ENCODE measurements around the gene PA2G4.

The PA2G4 gene

GRCh38 chr12:56130876-56131275, 26.5 kb downstream of the PA2G4 start:
- Histone ChIP-seq H3K9ac (ENCODE audit: low read depth in 1 of 2, low read length in 2 of 2) (no peak overlapping the region), H3K36me3 (ENCODE audit: control insufficient read depth in 1 of 2, insufficient read depth in 2 of 2, low read length in 2 of 2) (peaks cover 32 to 41% of the 10 kb centered on the region in 2 donors), H3K27ac (ENCODE audit: low read depth, low read length) (no peak overlapping the region), H3K27me3 (ENCODE audit: control insufficient read depth in 1 of 2, insufficient read depth in 2 of 2, low read length in 2 of 2) (no peaks in the 10 kb centered on the region), H3K9me3 (ENCODE audit: control insufficient read depth in 1 of 2, low read length in 2 of 2) (no peaks in the 10 kb centered on the region), H3K4me1 (ENCODE audit: control insufficient read depth in 1 of 2, insufficient read depth in 2 of 2, low read length in 2 of 2) (peaks cover 20 to 33% of the 10 kb centered on the region in 2 donors), H3K4me3 (ENCODE audit: low read depth in 1 of 2, low read length in 2 of 2) (no peak overlapping the region)

- H3K27me3 ChIP-seq (ENCODE audit: control insufficient read depth in 1 of 2, insufficient read depth in 2 of 2, low read length in 2 of 2) = no peaks in the 10 kb centered on the region
- no peak overlapping the region for H3K4me3 ChIP-seq (ENCODE audit: low read depth in 1 of 2, low read length in 2 of 2)
- H3K4me1 ChIP-seq (ENCODE audit: control insufficient read depth in 1 of 2, insufficient read depth in 2 of 2, low read length in 2 of 2) = peaks cover 0 to 4% of the 10 kb centered on the region in 2 donors
- peaks cover 50 to 67% of the 10 kb centered on the region in 2 donors for H3K36me3 ChIP-seq (ENCODE audit: control insufficient read depth in 1 of 2, insufficient read depth in 2 of 2, low read length in 2 of 2)
- no peak overlapping the region for H3K9ac ChIP-seq (ENCODE audit: low read depth in 1 of 2, low read length in 2 of 2)
- no peak overlapping the region for H3K27ac ChIP-seq (ENCODE audit: low read depth, low read length)
- H3K9me3 ChIP-seq (ENCODE audit: control insufficient read depth in 1 of 2, low read length in 2 of 2) = no peaks in the 10 kb centered on the region
These were observed 30.5 kb downstream of the PA2G4 start for GRCh38 chr12:56134897-56135296.

- Histone ChIP-seq H3K27me3 (ENCODE audit: control insufficient read depth in 1 of 2, insufficient read depth in 2 of 2, low read length in 2 of 2) (no peaks in the 10 kb centered on the region), H3K4me3 (ENCODE audit: low read depth in 1 of 2, low read length in 2 of 2) (no peak overlapping the region), H3K36me3 (ENCODE audit: control insufficient read depth in 1 of 2, insufficient read depth in 2 of 2, low read length in 2 of 2) (peaks cover 46 to 63% of the 10 kb centered on the region in 2 donors), H3K27ac (ENCODE audit: low read depth, low read length) (no peak overlapping the region), H3K9ac (ENCODE audit: low read depth in 1 of 2, low read length in 2 of 2) (no peak overlapping the region), H3K4me1 (ENCODE audit: control insufficient read depth in 1 of 2, insufficient read depth in 2 of 2, low read length in 2 of 2) (no peaks in the 10 kb centered on the region), H3K9me3 (ENCODE audit: control insufficient read depth in 1 of 2, low read length in 2 of 2) (no peaks in the 10 kb centered on the region)
These were observed 33.7 kb downstream of the PA2G4 start for GRCh38 chr12:56137853-56138571.

- Histone ChIP-seq H3K9ac (ENCODE audit: low read depth in 1 of 2, low read length in 2 of 2) (no peak overlapping the region), H3K27ac (ENCODE audit: low read depth, low read length) (no peak overlapping the region), H3K4me1 (ENCODE audit: control insufficient read depth in 1 of 2, insufficient read depth in 2 of 2, low read length in 2 of 2) (peaks cover 6% of the 10 kb centered on the region in 2 donors), H3K36me3 (ENCODE audit: control insufficient read depth in 1 of 2, insufficient read depth in 2 of 2, low read length in 2 of 2) (peaks cover 41 to 62% of the 10 kb centered on the region in 2 donors), H3K27me3 (ENCODE audit: control insufficient read depth in 1 of 2, insufficient read depth in 2 of 2, low read length in 2 of 2) (no peaks in the 10 kb centered on the region), H3K4me3 (ENCODE audit: low read depth in 1 of 2, low read length in 2 of 2) (no peak overlapping the region), H3K9me3 (ENCODE audit: control insufficient read depth in 1 of 2, low read length in 2 of 2) (no peaks in the 10 kb centered on the region)
These were observed 37.8 kb downstream of the PA2G4 start for GRCh38 chr12:56141946-56142784.

GRCh38 chr12:56143217-56143616, 38.9 kb downstream of the PA2G4 start:
- no peak overlapping the region for H3K4me3 ChIP-seq (ENCODE audit: low read depth in 1 of 2, low read length in 2 of 2)
- H3K9me3 ChIP-seq (ENCODE audit: control insufficient read depth in 1 of 2, low read length in 2 of 2) = no peaks in the 10 kb centered on the region
- peaks cover 36 to 51% of the 10 kb centered on the region in 2 donors for H3K36me3 ChIP-seq (ENCODE audit: control insufficient read depth in 1 of 2, insufficient read depth in 2 of 2, low read length in 2 of 2)
- H3K4me1 ChIP-seq (ENCODE audit: control insufficient read depth in 1 of 2, insufficient read depth in 2 of 2, low read length in 2 of 2) = peaks cover 6% of the 10 kb centered on the region in 2 donors
- H3K27me3 ChIP-seq (ENCODE audit: control insufficient read depth in 1 of 2, insufficient read depth in 2 of 2, low read length in 2 of 2) = no peaks in the 10 kb centered on the region
- no peak overlapping the region for H3K9ac ChIP-seq (ENCODE audit: low read depth in 1 of 2, low read length in 2 of 2)
- no peak overlapping the region for H3K27ac ChIP-seq (ENCODE audit: low read depth, low read length)

- H3K4me3 ChIP-seq (ENCODE audit: low read depth in 1 of 2, low read length in 2 of 2) = no peak overlapping the region
- peaks cover 30 to 45% of the 10 kb centered on the region in 2 donors for H3K36me3 ChIP-seq (ENCODE audit: control insufficient read depth in 1 of 2, insufficient read depth in 2 of 2, low read length in 2 of 2)
- H3K4me1 ChIP-seq (ENCODE audit: control insufficient read depth in 1 of 2, insufficient read depth in 2 of 2, low read length in 2 of 2) = peaks cover 6% of the 10 kb centered on the region in 2 donors
- no peak overlapping the region for H3K27ac ChIP-seq (ENCODE audit: low read depth, low read length)
- no peaks in the 10 kb centered on the region for H3K9me3 ChIP-seq (ENCODE audit: control insufficient read depth in 1 of 2, low read length in 2 of 2)
- no peaks in the 10 kb centered on the region for H3K27me3 ChIP-seq (ENCODE audit: control insufficient read depth in 1 of 2, insufficient read depth in 2 of 2, low read length in 2 of 2)
- no peak overlapping the region for H3K9ac ChIP-seq (ENCODE audit: low read depth in 1 of 2, low read length in 2 of 2)
These were observed 39.5 kb downstream of the PA2G4 start for GRCh38 chr12:56143870-56144269.

GRCh38 chr12:56145217-56145616, 40.9 kb downstream of the PA2G4 start:
- Histone ChIP-seq H3K4me1 (ENCODE audit: control insufficient read depth in 1 of 2, insufficient read depth in 2 of 2, low read length in 2 of 2) (peaks cover 6% of the 10 kb centered on the region in 2 donors), H3K27ac (ENCODE audit: low read depth, low read length) (no peak overlapping the region), H3K27me3 (ENCODE audit: control insufficient read depth in 1 of 2, insufficient read depth in 2 of 2, low read length in 2 of 2) (no peaks in the 10 kb centered on the region), H3K36me3 (ENCODE audit: control insufficient read depth in 1 of 2, insufficient read depth in 2 of 2, low read length in 2 of 2) (peaks cover 30 to 44% of the 10 kb centered on the region in 2 donors), H3K4me3 (ENCODE audit: low read depth in 1 of 2, low read length in 2 of 2) (no peak overlapping the region), H3K9ac (ENCODE audit: low read depth in 1 of 2, low read length in 2 of 2) (no peak overlapping the region), H3K9me3 (ENCODE audit: control insufficient read depth in 1 of 2, low read length in 2 of 2) (no peaks in the 10 kb centered on the region)

GRCh38 chr12:56146492-56147460, 42.4 kb downstream of the PA2G4 start:
- H3K27ac ChIP-seq (ENCODE audit: low read depth, low read length) = no peak overlapping the region
- no peaks in the 10 kb centered on the region for H3K9me3 ChIP-seq (ENCODE audit: control insufficient read depth in 1 of 2, low read length in 2 of 2)
- H3K9ac ChIP-seq (ENCODE audit: low read depth in 1 of 2, low read length in 2 of 2) = no peak overlapping the region

GRCh38 chr12:56150563-56150962, 46.2 kb downstream of the PA2G4 start:
- H3K9me3 ChIP-seq (ENCODE audit: control insufficient read depth in 1 of 2, low read length in 2 of 2) = no peaks in the 10 kb centered on the region
- peaks cover 31 to 35% of the 10 kb centered on the region in 2 donors for H3K4me1 ChIP-seq (ENCODE audit: control insufficient read depth in 1 of 2, insufficient read depth in 2 of 2, low read length in 2 of 2)
- H3K27me3 ChIP-seq (ENCODE audit: control insufficient read depth in 1 of 2, insufficient read depth in 2 of 2, low read length in 2 of 2) = no peaks in the 10 kb centered on the region
- H3K27ac ChIP-seq (ENCODE audit: low read depth, low read length) = no peak overlapping the region
- H3K9ac ChIP-seq (ENCODE audit: low read depth in 1 of 2, low read length in 2 of 2) = no peak overlapping the region
- no peak overlapping the region for H3K4me3 ChIP-seq (ENCODE audit: low read depth in 1 of 2, low read length in 2 of 2)
- no peaks in the 10 kb centered on the region for H3K36me3 ChIP-seq (ENCODE audit: control insufficient read depth in 1 of 2, insufficient read depth in 2 of 2, low read length in 2 of 2)

More at GRCh38 chr12:56146492-56147460, 42.4 kb downstream of the PA2G4 start:
- H3K4me3 ChIP-seq (ENCODE audit: low read depth in 1 of 2, low read length in 2 of 2) = no peak overlapping the region
- no peaks in the 10 kb centered on the region for H3K27me3 ChIP-seq (ENCODE audit: control insufficient read depth in 1 of 2, insufficient read depth in 2 of 2, low read length in 2 of 2)
- peaks cover 12 to 18% of the 10 kb centered on the region in 2 donors for H3K4me1 ChIP-seq (ENCODE audit: control insufficient read depth in 1 of 2, insufficient read depth in 2 of 2, low read length in 2 of 2)
- H3K36me3 ChIP-seq (ENCODE audit: control insufficient read depth in 1 of 2, insufficient read depth in 2 of 2, low read length in 2 of 2) = peaks cover 25 to 35% of the 10 kb centered on the region in 2 donors
